Fibroblast of villous mesenchyme (primary cell): Measurements from ENCODE around the gene GGT6. TPM values are rescaled to one million over a fixed set of nuclear protein-coding genes. Genes with fewer than 3 reads are reported as not detected.
A peak's percentile ranks its signal among the peaks of the same experiment; 100 is the strongest.
"Not testable (repeated sequence)": the region's sequence is repeated elsewhere in the genome, so short reads cannot be mapped to it uniquely, and the experiment has no call there.

Experiments
- DNase-seq: peaks from one replicate; pipeline ENCODE4 v3.0.0-alpha.2; 2010; ENCODE audit warnings: low read depth
- H3K4me3 ChIP-seq: 2 replicates; pipeline ENCODE4 v1.5.1; 2011; ENCODE audit warnings: low read depth, mild to moderate bottlenecking, low read length
- total RNA-seq: library from RNA; depleted of rRNA; stranded (reverse); fragments of >200 nt; gene quantifications from 2 replicates; pipeline ENCODE4 v1.2.3, GENCODE V29; 2012
- TF ChIP-seq, protein P1 (sequence below): IDR thresholded peaks from 2 replicates; pipeline ENCODE4 v1.5.1; 2012; ENCODE audit warnings: low read depth, mild to moderate bottlenecking, low read length; ENCODE audit not compliant: insufficient read depth

GGT6 gene
- not detected in 2 replicates for total RNA-seq

DNA sequence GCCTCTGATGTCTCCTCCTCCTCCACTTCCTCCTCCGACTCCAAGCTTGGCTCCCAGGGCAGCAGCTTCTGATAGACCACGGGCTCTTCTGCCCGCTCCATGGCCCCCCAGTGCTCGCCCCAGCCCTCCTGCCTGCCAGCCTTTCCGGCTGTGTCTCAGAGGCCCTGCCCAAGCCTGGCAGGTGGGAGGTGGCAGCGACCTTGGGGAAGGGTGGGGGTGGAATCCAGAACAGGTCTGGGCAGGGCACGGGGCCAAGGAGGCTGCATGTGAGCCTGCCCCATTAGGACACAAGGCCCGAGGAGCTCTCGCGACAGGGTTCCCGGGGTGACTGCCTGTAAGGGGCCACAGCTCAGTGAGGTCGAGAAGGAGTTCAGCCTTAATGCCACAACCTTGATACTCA is at the start of gene GGT6:
Gene GGT6 (minus strand): TSS at position 157 of the 400 bp plus-strand sequence. CDS start 56 bp downstream, at position 101.
- H3K4me3 ChIP-seq: no peak within 1 kb of the TSS
- DNase-seq: no peak
- TF ChIP-seq, protein P1, sequence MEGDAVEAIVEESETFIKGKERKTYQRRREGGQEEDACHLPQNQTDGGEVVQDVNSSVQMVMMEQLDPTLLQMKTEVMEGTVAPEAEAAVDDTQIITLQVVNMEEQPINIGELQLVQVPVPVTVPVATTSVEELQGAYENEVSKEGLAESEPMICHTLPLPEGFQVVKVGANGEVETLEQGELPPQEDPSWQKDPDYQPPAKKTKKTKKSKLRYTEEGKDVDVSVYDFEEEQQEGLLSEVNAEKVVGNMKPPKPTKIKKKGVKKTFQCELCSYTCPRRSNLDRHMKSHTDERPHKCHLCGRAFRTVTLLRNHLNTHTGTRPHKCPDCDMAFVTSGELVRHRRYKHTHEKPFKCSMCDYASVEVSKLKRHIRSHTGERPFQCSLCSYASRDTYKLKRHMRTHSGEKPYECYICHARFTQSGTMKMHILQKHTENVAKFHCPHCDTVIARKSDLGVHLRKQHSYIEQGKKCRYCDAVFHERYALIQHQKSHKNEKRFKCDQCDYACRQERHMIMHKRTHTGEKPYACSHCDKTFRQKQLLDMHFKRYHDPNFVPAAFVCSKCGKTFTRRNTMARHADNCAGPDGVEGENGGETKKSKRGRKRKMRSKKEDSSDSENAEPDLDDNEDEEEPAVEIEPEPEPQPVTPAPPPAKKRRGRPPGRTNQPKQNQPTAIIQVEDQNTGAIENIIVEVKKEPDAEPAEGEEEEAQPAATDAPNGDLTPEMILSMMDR: no peak

DNA sequence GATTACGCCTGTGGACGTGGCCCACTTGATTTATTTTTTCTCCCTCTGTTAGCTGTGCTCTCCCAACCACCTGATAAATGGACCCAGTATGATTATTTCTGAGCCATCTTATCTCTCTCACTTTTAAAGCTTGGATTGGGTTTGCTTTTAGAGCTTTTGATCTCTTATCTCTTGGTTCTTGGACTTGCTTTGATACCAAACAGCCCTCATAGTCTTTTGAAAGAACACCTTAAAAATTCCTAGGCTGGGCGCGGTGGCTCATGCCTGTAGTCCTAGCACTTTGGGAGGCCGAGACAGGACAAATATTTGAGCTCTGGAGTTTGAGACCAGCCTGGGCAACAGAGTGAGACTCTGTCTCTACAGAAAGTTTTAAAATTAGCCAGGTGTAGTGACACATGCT is 49.8 kb upstream of the GGT6 start:
- DNase-seq: no peak
- TF ChIP-seq, protein P1: no peak
- no peak overlapping the region for H3K4me3 ChIP-seq

GRCh38 chr17:4609761-4610160 is 49.4 kb upstream of the GGT6 start:
- TF ChIP-seq, protein P1: no peak
- H3K4me3 ChIP-seq: no peak overlapping the region
- no peak for DNase-seq

DNA sequence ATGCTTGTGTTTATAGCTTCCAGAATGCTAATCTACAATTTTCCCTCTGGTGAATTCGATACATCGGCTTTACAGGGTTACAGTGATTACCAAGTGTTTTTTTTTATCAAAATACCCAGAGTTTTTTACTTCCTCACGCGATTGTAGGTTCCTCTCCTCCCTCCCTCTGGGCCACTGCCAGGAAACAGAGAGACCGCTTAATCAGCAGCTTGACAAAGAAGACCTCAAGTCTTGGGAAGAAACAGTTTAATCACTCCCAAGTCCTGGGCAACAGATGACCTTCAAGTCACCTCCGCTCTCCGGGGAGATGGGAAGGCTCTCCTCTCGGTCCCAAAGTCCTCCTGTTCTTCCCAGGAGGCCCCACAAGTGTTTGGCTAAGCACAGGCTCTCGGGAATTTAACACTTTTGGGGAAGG is 47.4 kb upstream of the GGT6 start:
- peak; percentile 72 for DNase-seq

GRCh38 chr17:4607261-4607741 is 46.9 kb upstream of the GGT6 start:
- no peak overlapping the region for H3K4me3 ChIP-seq
- DNase-seq: no peak
- TF ChIP-seq, protein P1: no peak

More for the DNA sequence above, 47.4 kb upstream of the GGT6 start:
- H3K4me3 ChIP-seq: no peak overlapping the region
- TF ChIP-seq, protein P1: no peak

- TF ChIP-seq, protein P1: peak; percentile 5
- peak; percentile 89 for DNase-seq
- no peak overlapping the region for H3K4me3 ChIP-seq
These were observed 45.4 kb upstream of the GGT6 start for GRCh38 chr17:4605826-4606225.

DNA sequence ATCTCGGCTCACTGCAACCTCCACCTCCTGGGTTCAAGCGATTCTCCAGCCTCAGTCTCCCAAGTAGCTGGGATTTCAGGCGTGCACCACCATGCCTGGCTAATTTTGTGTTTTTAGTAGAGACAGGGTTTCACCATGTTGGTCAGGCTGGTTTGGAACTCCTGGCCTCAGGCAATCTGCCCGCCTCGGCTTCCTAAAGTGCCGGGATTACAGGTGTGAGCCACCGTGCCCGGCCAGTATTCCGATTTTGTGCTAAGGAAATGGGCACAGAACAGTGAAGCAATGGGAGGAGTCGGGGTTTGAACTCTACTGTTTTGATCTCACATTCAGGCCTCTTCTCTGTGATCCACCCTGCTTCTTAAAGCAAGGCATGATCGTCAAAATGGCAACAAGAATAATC is 44.4 kb upstream of the GGT6 start:
- DNase-seq: not testable (repeated sequence)

More for the DNA sequence above, 44.4 kb upstream of the GGT6 start:
- H3K4me3 ChIP-seq: not testable (repeated sequence)
